Measurements from ENCODE around the gene ARHGEF3. TPM values are rescaled to one million over a fixed set of nuclear protein-coding genes. Genes with fewer than 3 reads are reported as not detected.

Gene ARHGEF3
- total RNA-seq, 4 donors from 2014 or later = 3.1 to 11.6 (median 5.7) TPM

DNA sequence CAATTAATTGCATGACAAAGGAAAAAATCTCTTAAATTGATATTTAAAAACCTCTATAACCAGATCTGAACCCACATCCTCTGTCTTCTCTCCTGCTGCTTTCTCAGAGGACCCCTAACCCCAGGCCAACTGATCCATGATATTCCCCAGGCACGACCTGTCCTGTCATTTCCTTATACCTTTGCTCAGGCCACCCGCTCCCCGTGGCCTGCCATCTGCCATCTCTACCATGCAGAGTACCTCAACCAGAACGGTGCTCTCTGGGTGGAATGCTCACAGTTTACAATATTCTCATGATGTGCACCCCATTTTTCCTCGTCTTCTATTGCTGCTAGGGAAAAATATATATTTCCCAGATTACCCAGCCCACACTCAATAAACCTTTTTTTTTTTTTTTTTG is 57.7 kb downstream of the ARHGEF3 start:
- peaks cover 0 to 44% of the 10 kb centered on the region in 2 donors for H3K36me3 ChIP-seq
- no peak for ATAC-seq
- H3K9me3 ChIP-seq = no peaks in the 10 kb centered on the region
- in situ Hi-C loops (cut with MboI; ENCODE audit: low sequenced_read_pairs in 4 of 4) = no loop called here
- no peak for TF ChIP-seq POLR2A (IDR thresholded peaks at IDR 0.05)
- TF ChIP-seq, protein P1, sequence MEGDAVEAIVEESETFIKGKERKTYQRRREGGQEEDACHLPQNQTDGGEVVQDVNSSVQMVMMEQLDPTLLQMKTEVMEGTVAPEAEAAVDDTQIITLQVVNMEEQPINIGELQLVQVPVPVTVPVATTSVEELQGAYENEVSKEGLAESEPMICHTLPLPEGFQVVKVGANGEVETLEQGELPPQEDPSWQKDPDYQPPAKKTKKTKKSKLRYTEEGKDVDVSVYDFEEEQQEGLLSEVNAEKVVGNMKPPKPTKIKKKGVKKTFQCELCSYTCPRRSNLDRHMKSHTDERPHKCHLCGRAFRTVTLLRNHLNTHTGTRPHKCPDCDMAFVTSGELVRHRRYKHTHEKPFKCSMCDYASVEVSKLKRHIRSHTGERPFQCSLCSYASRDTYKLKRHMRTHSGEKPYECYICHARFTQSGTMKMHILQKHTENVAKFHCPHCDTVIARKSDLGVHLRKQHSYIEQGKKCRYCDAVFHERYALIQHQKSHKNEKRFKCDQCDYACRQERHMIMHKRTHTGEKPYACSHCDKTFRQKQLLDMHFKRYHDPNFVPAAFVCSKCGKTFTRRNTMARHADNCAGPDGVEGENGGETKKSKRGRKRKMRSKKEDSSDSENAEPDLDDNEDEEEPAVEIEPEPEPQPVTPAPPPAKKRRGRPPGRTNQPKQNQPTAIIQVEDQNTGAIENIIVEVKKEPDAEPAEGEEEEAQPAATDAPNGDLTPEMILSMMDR (IDR thresholded peaks at IDR 0.05 in 4 of 5, conservative IDR thresholded peaks at IDR 0.05 in 1 of 5) = no peak
- intact Hi-C loops (cut with DNase I; ENCODE audit: low total_unique reads) = no loop called here
- no peaks in the 10 kb centered on the region for H3K4me1 ChIP-seq
- no peak for DNase-seq
- no peaks in the 10 kb centered on the region for H3K27me3 ChIP-seq
- no peak overlapping the region for H3K27ac ChIP-seq
- no peak overlapping the region for H3K4me3 ChIP-seq

DNA sequence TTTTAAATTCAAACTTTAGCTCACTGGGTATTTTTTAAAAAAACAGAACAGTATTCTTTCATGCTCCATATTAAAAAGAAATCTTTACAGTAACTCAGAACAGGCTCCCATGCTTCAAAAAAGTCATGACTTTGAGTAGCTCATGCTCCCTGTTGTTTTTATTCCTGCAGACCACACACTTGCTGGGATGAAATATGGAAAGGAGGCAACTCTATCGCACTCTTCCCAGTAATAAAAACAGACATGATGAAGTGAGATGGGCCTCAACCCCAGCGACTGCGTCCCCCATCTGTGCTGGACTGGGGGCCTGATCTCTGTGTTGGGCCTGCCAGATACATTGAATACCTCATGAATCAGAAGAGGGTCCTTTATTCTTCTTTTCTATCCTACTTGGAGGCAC is 58.9 kb downstream of the ARHGEF3 start:
- in situ Hi-C loops (cut with MboI; ENCODE audit: low sequenced_read_pairs in 4 of 4) = no loop called here
- Histone ChIP-seq H3K9me3 (no peaks in the 10 kb centered on the region), H3K27ac (no peak overlapping the region), H3K36me3 (peaks cover 0 to 39% of the 10 kb centered on the region in 2 donors), H3K27me3 (no peaks in the 10 kb centered on the region), H3K4me1 (no peaks in the 10 kb centered on the region), H3K4me3 (no peak overlapping the region)
- no peak for ATAC-seq
- TF ChIP-seq, protein P1 (IDR thresholded peaks at IDR 0.05 in 4 of 5, conservative IDR thresholded peaks at IDR 0.05 in 1 of 5) = no peak
- TF ChIP-seq POLR2A (IDR thresholded peaks at IDR 0.05) = no peak
- DNase-seq = no peak
- intact Hi-C loops (cut with DNase I; ENCODE audit: low total_unique reads) = no loop called here

DNA sequence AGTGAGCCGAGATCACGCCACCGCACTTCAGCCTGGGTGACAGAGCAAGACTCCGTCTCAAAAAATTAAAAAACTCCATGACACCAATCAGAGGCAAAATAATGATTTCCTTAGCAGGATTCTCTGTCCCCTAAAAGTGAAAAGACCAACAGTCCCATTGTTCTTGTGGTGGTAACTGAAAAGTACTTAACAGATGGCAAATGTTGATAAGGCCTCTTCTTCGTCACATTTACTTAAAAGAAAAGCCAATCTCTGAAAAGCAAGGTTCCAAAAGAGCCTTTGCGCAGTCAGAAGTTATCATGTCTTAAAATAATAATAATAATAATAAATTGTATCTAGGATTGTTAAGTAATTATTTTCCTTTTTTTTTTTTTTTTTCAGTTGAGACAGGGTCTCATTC is 62.7 kb downstream of the ARHGEF3 start:
- TF ChIP-seq POLR2A (IDR thresholded peaks at IDR 0.05) = no peak
- TF ChIP-seq, protein P1 (IDR thresholded peaks at IDR 0.05 in 4 of 5, conservative IDR thresholded peaks at IDR 0.05 in 1 of 5) = no peak
- Histone ChIP-seq H3K36me3 (peaks cover 0 to 28% of the 10 kb centered on the region in 2 donors), H3K4me3 (no peak overlapping the region), H3K9me3 (no peaks in the 10 kb centered on the region), H3K27ac (no peak overlapping the region), H3K27me3 (no peaks in the 10 kb centered on the region), H3K4me1 (no peaks in the 10 kb centered on the region)
- intact Hi-C loops (cut with DNase I; ENCODE audit: low total_unique reads) (no loop called here), in situ Hi-C loops (cut with MboI; ENCODE audit: low sequenced_read_pairs in 4 of 4) (no loop called here)
- DNase-seq = no peak
- no peak for ATAC-seq

DNA sequence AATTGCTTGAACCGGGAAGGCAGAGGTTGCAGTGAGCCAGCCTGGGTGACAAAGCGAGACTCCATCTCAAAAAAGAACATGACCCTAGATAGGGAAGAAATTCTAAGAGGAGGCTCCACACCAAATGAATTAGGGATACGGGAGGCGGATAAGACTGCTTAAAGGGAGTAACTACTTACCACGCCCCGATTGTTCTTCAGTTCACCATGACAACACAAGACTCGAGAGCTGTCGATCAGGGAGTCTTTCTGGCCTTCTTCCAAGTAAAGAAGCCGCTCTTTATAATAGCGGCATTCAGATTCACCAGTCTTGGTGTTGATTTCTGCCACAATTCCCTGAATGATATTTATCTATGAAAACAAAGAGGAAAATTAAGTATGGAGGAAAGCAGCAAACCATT is 64.7 kb downstream of the ARHGEF3 start:
- in situ Hi-C loops (cut with MboI; ENCODE audit: low sequenced_read_pairs in 4 of 4) (no loop called here), intact Hi-C loops (cut with DNase I; ENCODE audit: low total_unique reads) (no loop called here)
- Histone ChIP-seq H3K9me3 (no peaks in the 10 kb centered on the region), H3K27ac (no peak overlapping the region), H3K4me3 (no peak overlapping the region), H3K36me3 (peaks cover 0 to 17% of the 10 kb centered on the region in 2 donors), H3K4me1 (no peaks in the 10 kb centered on the region), H3K27me3 (no peaks in the 10 kb centered on the region)
- DNase-seq (no peak), ATAC-seq (no peak)
- TF ChIP-seq POLR2A (IDR thresholded peaks at IDR 0.05) = no peak
- TF ChIP-seq, protein P1 (IDR thresholded peaks at IDR 0.05 in 4 of 5, conservative IDR thresholded peaks at IDR 0.05 in 1 of 5) = no peak

DNA sequence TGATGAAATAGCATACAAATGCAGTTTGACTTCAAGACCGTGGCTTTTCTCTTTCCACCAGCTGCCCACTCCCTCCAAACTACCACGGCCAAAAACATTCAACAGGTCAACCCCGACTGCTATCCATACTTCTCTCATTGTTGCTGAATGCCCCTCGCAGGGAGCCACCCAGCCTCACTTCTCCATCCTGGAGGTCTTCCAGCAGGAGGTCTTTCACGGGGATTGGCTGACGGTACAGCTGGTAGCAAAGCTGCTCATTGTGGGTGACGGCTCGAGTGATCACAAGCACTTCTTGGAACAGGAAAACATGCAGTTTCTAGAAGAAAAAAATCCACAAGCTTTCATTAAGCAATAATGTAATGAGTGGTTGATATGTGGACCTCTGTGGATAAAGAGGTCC is 69.6 kb downstream of the ARHGEF3 start:
- H3K4me1 ChIP-seq = no peaks in the 10 kb centered on the region
- no peak for ATAC-seq
- H3K27me3 ChIP-seq = no peaks in the 10 kb centered on the region
- no peak for DNase-seq
- peaks cover 0 to 44% of the 10 kb centered on the region in 2 donors for H3K36me3 ChIP-seq
- TF ChIP-seq, protein P1 (IDR thresholded peaks at IDR 0.05 in 4 of 5, conservative IDR thresholded peaks at IDR 0.05 in 1 of 5) = no peak
- no peak for TF ChIP-seq POLR2A (IDR thresholded peaks at IDR 0.05)
- H3K9me3 ChIP-seq = no peaks in the 10 kb centered on the region
- in situ Hi-C loops (cut with MboI; ENCODE audit: low sequenced_read_pairs in 4 of 4) (no loop called here), intact Hi-C loops (cut with DNase I; ENCODE audit: low total_unique reads) (no loop called here)
- no peak overlapping the region for H3K4me3 ChIP-seq
- H3K27ac ChIP-seq = no peak overlapping the region
